GM21717 (cell line): ENCODE data around the gene PRICKLE2.

Experiments
- ATAC-seq: cut with Tn5 transposase; IDR thresholded peaks from one replicate; pipeline ENCODE4 v1.9.1; 2021; ENCODE audit warnings: mild to moderate bottlenecking, moderate library complexity; ENCODE audit not compliant: unreplicated experiment

The PRICKLE2 gene

GRCh38 chr3:64138656-64139375 is 86.5 kb downstream of the PRICKLE2 start:
- no peak for ATAC-seq

GRCh38 chr3:64138046-64138445 is 87.2 kb downstream of the PRICKLE2 start:
- no peak for ATAC-seq

- ATAC-seq = no peak
Observed at GRCh38 chr3:64134882-64135281, 90.4 kb downstream of the PRICKLE2 start.

- no peak for ATAC-seq
Observed at GRCh38 chr3:64133987-64134386, 91.3 kb downstream of the PRICKLE2 start.

DNA sequence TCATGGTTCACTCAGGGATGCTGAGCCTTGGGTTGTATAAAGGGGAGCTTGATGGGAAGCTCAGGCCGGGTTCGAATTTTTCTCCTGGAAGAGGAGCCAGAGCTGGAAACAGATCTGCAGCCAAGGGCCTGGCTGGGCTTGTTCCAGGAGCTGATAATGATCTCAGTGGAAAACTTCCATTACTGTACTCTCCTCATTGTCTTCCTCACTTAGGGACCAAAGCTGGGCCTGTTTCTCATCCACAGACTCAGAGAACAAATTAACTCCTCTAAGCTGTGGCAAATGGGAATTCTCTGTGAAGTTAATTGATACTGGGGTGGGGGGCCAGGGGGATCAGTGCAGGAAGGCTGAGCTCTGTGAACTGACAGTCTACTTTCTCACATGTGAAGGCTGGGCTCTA is 92.0 kb downstream of the PRICKLE2 start:
- ATAC-seq = no peak

- no peak for ATAC-seq
Observed at GRCh38 chr3:64131725-64132469, 93.4 kb downstream of the PRICKLE2 start.

GRCh38 chr3:64130436-64130835 is 94.8 kb downstream of the PRICKLE2 start:
- ATAC-seq = no peak

- ATAC-seq = no peak
Observed at GRCh38 chr3:64129581-64129980, 95.7 kb downstream of the PRICKLE2 start.

- ATAC-seq = no peak
Observed at GRCh38 chr3:64129106-64129505, 96.2 kb downstream of the PRICKLE2 start.

GRCh38 chr3:64125561-64125960 is 99.7 kb downstream of the PRICKLE2 start:
- ATAC-seq = no peak

- ATAC-seq = no peak
Observed at GRCh38 chr3:64123931-64124330, 101.3 kb downstream of the PRICKLE2 start.

DNA sequence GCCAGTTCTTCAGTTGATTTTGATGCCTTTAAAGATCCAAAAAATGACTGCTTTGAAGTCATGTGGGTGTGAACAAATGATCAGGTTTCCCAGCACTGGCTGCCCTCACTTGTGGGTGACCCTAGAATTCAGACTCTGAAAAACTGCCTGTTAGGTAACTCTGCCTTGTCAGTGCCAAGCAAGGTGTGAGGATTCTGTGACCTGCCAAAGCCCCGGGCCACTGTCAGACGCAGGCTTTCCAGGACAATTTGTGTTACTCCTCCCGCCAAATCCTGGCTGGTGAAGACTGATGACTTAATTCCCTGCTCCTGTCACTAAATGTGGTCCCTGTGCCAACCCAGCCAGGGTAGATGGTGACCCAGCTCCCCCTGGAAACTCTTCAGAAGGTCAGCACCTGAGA is 102.8 kb downstream of the PRICKLE2 start:
- no peak for ATAC-seq

DNA sequence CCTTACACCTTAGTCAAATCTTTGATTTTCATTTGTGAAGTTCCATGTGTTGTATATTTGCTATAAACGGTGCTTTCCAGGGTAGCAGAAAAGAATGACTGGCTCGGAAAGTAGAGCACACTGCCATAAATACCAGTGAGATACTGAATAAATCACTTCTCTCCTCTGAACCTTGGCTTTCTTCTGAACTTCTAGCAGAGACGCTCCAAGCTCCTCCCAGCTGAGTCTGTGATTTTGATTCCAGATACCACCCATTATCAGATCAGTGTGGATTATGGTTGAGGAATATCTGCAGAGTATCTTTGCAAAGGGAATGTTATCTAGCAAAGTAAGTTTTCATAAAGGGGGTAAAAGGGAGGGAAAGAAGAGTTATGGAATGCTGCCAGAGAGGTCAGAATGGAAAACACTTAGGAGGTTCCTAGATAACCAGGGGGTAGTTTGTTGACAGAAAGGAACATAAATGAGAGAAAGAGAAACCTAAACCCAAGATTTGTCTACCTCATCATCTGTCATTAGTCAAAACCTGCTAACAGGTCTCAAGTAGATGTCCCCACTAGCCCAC is 103.4 kb downstream of the PRICKLE2 start:
- ATAC-seq = no peak

DNA sequence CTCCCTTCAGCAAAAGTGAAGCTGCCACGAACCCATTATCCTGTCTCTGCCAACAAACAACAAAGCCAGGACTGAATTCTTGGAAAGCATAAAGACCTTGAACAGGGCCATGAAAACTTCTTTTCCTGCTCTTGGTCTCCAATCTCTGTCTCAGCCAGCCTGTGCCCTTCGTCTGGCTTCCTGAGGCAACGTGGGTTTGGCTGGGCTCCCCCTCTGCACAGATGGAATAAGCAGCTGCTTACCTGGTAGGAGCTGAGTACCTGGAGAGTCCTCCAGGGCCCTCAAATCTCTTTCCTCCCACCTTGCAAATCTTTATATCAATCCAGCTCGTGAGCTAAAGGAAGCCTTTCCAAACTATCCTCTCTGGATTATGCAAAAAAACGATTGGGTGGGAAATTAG is 104.4 kb downstream of the PRICKLE2 start:
- no peak for ATAC-seq

- ATAC-seq = no peak
Observed at GRCh38 chr3:64117483-64117882, 107.8 kb downstream of the PRICKLE2 start.

GRCh38 chr3:64114651-64115050 is 110.6 kb downstream of the PRICKLE2 start:
- no peak for ATAC-seq

- no peak for ATAC-seq
Observed at GRCh38 chr3:64111872-64112271, 113.4 kb downstream of the PRICKLE2 start.

DNA sequence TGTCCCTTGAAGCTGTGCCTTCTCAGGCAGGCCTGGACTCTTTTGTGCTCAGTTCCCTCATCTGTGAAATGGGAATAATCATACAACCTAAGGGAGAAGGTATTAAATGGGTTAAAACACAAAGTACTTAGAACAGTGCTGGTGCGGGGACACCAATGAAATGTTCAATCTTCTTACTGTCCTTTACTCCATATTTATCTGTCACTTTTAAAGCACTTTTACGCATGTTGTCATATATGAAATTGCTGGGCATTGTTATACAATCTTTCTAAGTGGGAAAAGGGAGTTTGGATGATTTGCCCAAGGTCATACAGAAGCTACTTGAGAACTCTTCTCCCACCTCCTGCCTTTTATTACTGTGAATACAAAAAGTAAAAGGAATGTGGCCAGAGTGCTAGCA is 114.2 kb downstream of the PRICKLE2 start:
- ATAC-seq = no peak

- ATAC-seq = no peak
Observed at GRCh38 chr3:64110071-64110470, 115.2 kb downstream of the PRICKLE2 start.

GRCh38 chr3:64109438-64109837 is 115.8 kb downstream of the PRICKLE2 start:
- ATAC-seq = no peak

GRCh38 chr3:64108784-64109317 is 116.4 kb downstream of the PRICKLE2 start:
- no peak for ATAC-seq

GRCh38 chr3:64108231-64108630 is 117.0 kb downstream of the PRICKLE2 start:
- ATAC-seq = no peak
